GM21528 (cell line): ENCODE measurements around the gene GCNT1.
A peak's percentile ranks its signal among the peaks of the same experiment; 100 is the strongest.
"Not testable (repeated sequence)": the region's sequence is repeated elsewhere in the genome, so short reads cannot be mapped to it uniquely, and the experiment has no call there.

Source experiments
- ATAC-seq: cut with Tn5 transposase; IDR thresholded peaks from one replicate; pipeline ENCODE4 v1.9.1; 2021; ENCODE audit warnings: mild to moderate bottlenecking, moderate library complexity; ENCODE audit not compliant: unreplicated experiment, low FRiP score

Gene GCNT1

DNA sequence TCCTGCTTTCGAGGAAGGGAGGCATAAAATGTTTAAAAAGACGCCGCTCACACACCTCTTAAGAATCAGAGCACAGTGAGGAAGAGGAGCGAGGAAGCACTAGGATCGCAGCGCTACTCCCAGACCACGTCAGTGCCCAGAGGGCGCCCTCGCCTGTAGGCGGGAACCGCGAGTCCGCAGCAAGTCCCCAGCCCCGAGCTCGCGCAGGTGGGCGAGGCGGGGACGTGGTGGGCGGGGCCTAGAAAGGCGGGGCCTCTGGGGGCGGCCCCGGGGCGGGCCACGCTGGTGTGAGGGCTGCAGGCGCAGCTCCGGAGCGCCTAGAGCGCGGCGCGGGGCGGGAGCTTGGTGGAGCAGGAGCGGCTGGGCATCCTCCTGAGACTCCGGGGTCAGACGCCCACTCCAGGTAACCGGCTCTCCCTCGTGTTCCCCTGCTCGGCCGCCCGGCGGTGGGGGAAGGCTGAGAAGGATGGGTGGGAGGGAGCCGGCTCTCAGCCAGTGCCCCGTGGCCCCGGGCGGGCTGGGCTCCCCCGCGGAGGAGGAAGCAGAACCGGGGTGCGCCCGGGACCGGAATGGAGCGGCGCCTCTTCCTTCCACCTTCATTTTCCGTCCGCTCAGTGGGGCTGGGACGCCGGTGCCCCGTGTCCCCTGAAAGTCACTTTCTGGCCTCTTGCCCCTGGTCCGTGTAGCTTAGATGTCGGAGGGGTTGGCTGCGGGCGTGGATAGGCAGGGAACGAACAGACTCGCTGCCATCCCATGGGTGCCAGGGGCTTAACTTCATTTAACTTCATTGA, at the start of gene GCNT1:
GCNT1 (plus strand) TSS at position 280 of the 791 bp plus-strand sequence. CDS start 43,200 bp downstream, outside the sequence.
- ATAC-seq: peak; percentile 84

- no peak for ATAC-seq
Measured at GRCh38 chr9:76412638-76413037, 46.3 kb upstream of the GCNT1 start.

GRCh38 chr9:76413658-76414057, 45.3 kb upstream of the GCNT1 start:
- no peak for ATAC-seq

DNA sequence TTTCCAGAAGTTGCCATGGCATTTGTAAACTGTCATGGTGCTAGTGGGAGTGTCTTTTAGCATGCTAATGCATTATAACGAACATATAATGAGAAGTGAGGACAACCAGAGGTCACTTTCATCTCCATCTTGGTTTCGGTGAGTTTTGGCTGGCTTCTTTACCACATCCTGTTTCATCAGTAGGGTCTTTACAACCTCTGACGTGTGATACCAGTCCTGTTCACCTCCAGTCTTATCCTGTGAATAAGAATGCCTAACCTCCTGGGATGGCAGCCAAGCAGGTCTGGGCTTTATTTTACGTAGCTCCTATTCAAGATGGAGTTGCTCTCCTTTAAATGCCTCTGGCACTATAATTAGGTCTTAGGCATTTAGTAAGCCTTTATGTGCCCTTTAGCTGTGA, 44.3 kb upstream of the GCNT1 start:
- peak; percentile 80 for ATAC-seq

GRCh38 chr9:76415154-76415553, 43.8 kb upstream of the GCNT1 start:
- no peak for ATAC-seq

GRCh38 chr9:76415731-76416130, 43.3 kb upstream of the GCNT1 start:
- ATAC-seq: no peak

GRCh38 chr9:76417394-76417793, 41.6 kb upstream of the GCNT1 start:
- ATAC-seq: no peak

DNA sequence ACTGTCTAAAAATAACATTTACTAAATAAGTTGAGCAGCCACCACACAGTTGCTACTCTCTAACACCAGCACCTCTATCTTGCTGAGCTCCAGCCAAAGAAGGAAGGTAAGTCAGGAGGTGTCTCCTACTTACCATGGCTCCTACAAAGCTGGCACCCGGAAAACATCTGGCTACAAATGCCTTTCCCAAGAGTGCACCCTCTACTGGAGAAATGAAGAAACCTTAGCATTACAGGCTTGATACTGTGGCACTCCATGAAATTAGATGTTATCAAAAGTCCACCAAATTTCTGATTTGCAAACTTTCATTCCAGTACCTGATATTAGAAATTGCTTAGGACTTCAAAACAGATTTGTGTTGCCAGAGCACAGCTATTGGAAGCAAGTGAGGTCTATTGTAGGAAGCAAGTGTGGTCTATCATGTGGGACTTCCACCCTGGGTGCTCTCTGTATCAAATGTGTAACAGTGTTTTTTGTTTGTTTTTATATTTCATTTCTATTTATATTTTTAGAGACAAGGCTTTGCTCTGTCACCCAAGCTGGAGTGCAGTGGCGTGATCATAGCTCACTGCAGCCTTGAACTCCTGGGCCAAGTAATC, 39.1 kb upstream of the GCNT1 start:
- ATAC-seq: no peak

GRCh38 chr9:76423216-76424177, 35.5 kb upstream of the GCNT1 start:
- no peak for ATAC-seq

GRCh38 chr9:76424491-76424890, 34.5 kb upstream of the GCNT1 start:
- ATAC-seq: no peak

DNA sequence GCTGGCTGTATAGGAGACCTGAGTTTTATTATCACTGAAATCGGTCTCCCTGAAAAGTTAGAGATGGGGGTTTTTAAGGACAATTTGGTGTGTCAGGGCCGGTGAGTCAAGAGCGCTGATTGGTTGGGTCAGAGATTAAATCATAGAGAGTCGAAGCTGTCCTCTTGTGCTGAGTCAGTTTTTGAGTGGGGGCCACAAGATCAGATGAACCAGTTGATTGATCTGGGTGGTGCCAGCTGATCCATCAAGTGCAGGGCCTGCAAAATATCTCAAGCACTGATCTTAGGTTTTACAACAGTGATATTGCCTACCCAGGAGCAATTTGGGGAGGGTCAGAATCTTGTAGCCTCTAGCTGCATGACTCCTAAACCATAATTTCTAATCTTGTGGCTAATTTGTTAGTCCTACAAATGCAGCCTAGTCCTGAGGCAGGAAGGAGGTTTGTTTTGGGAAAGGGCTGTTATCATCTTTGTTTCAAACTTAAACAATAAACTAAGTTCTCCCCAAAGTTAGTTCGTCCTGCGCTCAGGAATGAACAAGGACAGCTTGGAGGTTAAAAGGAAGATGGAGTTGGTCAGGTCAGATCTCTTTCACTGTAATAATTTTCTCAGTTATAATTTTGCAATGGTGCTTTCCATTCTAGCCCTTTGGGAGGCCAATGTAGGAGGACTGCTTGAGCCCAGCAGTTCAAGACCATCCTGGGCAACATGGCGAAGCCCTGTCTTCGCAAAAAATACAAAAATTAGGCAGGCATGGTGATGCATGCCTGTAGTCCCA, 33.1 kb upstream of the GCNT1 start:
- no peak for ATAC-seq

DNA sequence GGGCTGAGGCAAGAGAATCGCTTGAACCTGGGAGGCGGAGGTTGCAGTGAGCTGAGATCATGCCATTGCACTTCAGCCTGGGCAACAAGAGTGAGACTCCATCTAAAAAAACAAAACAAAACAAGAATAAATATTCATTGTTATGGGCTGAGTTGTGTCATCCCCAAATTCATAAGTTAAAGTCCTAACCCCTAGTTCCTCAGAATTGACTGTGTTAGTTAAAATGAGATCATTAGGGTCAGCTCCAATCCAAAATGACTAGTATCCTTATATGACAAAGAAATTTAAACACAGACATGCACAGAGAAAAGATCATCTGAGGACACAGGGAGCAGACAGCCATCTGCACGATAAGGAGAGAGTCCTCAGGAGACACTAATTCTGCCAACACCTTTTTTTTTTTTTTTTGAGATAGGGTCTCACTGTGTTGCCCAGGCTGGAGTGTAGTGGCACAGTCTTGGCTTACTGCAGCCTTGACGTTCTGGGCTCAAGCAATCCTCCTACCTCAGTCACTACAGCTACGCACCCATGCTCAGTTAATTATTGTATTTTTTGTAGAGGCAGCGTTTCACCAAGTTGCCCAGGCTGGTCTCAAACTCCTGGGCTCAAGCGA, 32.1 kb upstream of the GCNT1 start:
- no peak for ATAC-seq

DNA sequence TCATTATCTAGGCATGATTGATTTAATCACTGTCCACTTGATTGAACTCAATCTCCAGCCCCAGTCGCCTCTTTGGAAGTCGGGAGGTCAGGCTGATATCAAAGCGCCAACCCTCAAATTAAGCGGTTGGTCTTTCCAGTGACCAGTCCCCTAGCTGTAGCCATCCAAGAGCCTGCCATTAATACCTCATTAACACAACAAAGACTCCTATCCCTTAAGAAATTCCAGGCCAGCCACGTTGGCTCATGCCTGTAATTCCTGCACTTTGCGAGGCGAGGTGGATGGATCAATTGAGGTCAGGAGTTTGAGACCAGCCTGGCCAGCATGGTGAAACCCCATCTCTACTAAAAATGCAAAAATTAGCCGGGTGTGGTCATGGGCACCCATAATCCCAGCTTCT, 27.4 kb upstream of the GCNT1 start:
- no peak for ATAC-seq

GRCh38 chr9:76433406-76433805, 25.6 kb upstream of the GCNT1 start:
- no peak for ATAC-seq

DNA sequence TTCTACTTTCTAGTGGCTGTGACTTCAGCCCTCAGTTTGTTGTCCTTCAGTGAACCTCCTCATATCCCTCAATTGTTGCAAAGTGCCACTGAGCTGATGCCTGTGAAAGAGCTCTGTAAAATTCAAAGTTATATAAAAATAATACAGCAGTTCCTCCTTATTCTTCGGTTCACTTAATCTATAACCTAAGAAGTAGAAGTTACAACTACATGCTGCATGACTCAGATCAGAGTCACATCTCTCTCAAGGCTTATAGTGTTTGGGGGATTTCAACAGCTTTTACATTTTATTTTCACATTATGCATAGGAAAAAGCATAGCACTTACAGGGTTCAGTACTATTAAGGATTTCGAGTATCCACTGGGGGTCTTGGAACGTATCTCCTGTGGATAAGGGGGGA, 25.1 kb upstream of the GCNT1 start:
- no peak for ATAC-seq

DNA sequence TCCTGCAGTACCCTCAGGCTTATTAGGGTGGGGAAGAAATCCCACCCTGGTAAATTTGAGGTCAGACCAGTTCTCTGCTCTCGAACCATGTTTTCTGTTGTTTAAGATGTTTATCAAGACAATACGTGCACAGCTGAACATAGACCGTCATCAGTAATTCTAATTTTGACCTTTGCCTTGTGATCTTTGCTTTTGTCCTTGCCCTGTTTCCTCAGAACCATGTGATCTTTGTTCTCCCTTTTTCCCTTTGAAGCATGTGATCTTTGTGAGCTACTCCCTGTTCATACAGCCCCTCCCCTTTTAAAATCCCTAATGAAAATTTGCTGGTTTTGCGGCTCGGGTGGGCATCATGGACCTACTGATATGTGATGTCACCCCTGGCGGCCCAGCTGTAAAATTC, 24.1 kb upstream of the GCNT1 start:
- ATAC-seq: not testable (repeated sequence)

DNA sequence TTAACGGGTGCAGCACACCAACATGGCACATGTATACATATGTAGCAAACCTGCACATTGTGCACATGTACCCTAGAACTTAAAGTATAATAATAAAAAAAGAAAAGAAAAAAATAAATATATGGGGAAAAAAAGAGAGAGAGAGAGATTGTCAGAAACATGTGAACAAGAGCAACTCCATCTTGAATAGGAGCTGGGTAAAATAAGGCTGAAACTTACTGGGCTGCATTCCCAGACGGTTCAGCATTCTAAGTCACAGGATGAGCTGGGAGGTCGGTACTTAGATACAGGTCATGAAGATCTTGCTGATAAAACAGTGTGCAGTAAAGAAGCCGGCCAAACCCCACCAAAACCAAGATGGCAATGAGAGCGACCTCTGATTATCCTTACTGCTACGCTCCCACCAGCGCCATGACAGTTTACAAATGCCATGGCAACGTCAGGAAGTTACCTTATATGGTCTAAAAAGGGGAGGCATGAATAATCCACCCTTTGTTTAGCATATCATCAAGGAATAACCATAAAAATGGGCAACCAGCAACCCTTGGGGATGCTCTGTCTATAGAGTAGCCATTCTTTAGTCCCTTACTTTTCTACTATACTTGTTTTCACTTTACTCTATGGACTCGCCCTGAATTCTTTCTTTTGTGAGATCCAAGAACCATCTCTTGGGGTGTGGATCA, 21.8 kb upstream of the GCNT1 start:
- not testable (repeated sequence) for ATAC-seq

DNA sequence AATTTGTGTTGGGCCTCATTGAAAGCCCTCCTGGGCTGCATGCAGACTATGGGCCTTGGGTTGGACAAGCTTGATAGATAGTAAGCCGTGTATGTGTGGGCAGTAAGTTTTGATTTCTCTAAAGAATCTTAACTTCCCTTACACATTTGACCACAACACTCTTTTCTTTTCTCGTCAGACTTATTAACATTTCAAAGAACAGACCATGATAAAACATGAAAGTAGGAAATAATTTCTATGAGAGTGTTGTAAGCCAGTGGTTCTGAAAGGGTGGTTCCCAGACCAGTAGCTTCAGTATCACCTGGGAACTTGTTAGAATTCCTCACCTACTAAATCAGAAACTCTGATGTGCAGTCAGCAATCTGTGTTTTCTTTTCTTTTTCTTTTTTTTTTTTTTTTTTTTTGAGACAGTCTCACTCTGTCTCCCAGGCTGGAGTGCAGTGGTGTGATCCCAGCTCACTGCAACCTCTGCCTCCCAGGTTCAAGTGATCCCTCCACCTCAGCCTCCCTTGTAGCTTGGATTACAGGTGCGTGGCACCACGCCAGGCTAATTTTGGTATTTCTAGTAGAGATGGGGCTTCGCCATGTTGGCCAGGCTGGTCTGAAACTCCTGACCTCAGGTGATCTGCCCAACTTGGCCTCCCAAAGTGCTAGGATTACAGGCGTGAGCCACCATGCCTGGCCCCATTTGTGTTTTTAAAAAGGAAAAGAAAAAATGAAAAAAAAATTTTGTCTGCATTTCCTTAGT, 20.0 kb upstream of the GCNT1 start:
- peak; percentile 77 for ATAC-seq
